ENCODE measurements around the gene HS6ST2.

GRCh38 chrX:132821974-132822633 is 136.3 kb downstream of the HS6ST2 start:
- TF ChIP-seq CTCF (IDR thresholded peaks at IDR 0.05) (no peak), POLR2AphosphoS5 (IDR thresholded peaks at IDR 0.05; ENCODE audit: low read depth, low read length) (no peak), REST (IDR thresholded peaks at IDR 0.05; ENCODE audit: insufficient read depth in 1 of 2, low read depth in 2 of 2, low read length in 1 of 2) (no peak), SIN3A (IDR thresholded peaks at IDR 0.05; ENCODE audit: borderline replicate concordance, insufficient read depth, low read depth, low read length) (no peak)
